GM18502 (cell line): ENCODE measurements around the gene OLFML1.
A peak's percentile ranks its signal among the peaks of the same experiment; 100 is the strongest.

ENCODE experiments used
- ATAC-seq: cut with Tn5 transposase; IDR thresholded peaks from one replicate; pipeline ENCODE4 v1.9.1; 2021; ENCODE audit warnings: mild to moderate bottlenecking; ENCODE audit not compliant: unreplicated experiment, poor library complexity

OLFML1 gene

GRCh38 chr11:7485186-7486097 is at the start of gene OLFML1:
Gene OLFML1, plus strand, starts transcription at chr11:7485506. Its CDS starts 370 bp downstream, at chr11:7485876.
- no peak for ATAC-seq

DNA sequence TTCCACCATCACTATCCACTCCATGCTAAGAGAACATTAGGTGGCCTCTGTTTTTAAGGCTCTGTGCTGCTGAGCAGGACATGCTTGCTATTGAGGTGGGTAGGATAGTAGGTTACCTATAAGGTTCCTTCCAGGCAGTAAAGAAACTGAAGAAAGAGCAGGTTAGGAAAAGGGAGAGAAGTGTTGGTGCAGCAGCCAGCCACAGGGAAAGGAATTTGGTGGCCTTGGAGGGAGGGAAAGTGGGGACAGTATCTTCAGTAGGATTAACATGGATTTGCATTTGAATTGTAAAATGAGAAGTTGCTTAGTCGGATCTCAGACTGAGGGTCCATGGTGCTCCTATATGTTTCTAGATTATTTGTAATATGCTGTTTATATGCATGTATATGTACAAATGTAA is 49.2 kb upstream of the OLFML1 start:
- no peak for ATAC-seq

- ATAC-seq, result peak; percentile 89
These were observed 48.6 kb upstream of the OLFML1 start for GRCh38 chr11:7436657-7437056.

DNA sequence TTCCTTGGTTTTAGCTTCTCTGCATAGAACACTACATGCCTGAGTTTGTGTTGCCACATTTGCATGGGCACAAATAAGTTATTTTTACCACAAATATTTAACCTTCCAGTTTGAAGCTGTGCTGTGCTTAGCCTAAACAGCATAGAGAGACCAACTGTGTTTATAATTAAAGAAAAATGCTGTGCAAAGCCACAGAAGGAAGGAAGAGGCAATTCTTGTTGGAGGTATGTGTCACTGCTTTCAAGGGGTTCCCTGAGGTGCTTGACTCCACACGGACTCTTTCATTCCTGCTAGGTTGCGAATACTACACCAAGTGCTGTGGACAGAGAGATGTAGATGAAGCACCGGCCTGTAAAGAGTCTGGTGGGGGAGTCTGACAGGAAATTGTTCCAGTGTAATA is 47.6 kb upstream of the OLFML1 start:
- ATAC-seq, result no peak

- no peak for ATAC-seq
These were observed 45.5 kb upstream of the OLFML1 start for GRCh38 chr11:7439746-7440320.

DNA sequence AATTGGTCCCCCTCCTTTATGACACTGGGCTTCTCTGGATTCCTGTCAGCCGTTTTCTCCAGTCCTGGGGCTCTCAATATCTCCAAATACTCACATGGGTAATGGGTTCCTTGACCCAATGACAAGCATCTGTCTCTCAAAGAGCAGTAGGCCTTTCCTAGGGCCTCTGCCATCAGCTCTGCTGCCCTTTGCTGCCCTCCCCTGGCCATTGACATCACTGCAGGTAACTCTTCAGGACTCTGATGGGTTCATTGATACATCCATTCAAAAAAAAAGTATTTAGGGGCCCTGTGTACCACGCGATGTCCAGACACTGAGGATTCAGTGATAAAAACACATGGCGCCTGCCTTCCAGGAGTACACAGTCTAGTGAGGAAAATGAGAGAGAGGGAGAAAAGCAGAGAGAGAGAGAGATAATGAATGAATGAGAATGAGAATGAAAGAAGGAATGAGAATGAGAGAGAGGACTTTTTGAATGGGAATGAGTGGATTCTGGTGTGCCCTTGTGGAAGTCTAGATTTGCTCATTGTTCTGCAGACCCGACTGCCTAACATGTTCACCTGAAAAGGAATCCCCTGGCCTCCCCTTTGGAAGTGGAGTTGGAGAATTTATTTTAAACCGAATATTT is 42.6 kb upstream of the OLFML1 start:
- ATAC-seq, result peak; percentile 95

GRCh38 chr11:7444091-7444981 is 41.0 kb upstream of the OLFML1 start:
- no peak for ATAC-seq

- ATAC-seq, result no peak
These were observed 39.7 kb upstream of the OLFML1 start for GRCh38 chr11:7445564-7445963.

- no peak for ATAC-seq
These were observed 37.1 kb upstream of the OLFML1 start for GRCh38 chr11:7448201-7448600.

GRCh38 chr11:7449211-7449840 is 36.0 kb upstream of the OLFML1 start:
- ATAC-seq, result no peak

- ATAC-seq, result no peak
These were observed 35.5 kb upstream of the OLFML1 start for GRCh38 chr11:7449841-7450214.

DNA sequence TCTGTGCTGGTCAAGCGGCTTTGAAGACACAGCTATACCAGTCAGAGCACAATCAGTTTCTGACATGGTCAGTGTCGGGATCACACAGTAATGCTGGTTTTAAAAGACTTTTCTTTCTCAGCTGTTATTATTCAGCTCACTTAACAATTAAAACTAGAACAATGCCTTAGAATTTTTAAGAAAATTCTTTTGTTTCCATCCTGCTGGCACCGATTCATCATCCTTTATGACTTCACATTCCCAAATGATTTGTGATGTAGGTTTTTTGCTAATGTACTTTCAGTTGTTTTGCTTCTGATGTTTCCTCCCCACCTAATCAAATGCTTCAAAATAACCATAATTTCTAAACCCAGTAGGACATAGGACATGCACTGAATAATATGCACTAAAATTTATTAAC is 34.5 kb upstream of the OLFML1 start:
- no peak for ATAC-seq

DNA sequence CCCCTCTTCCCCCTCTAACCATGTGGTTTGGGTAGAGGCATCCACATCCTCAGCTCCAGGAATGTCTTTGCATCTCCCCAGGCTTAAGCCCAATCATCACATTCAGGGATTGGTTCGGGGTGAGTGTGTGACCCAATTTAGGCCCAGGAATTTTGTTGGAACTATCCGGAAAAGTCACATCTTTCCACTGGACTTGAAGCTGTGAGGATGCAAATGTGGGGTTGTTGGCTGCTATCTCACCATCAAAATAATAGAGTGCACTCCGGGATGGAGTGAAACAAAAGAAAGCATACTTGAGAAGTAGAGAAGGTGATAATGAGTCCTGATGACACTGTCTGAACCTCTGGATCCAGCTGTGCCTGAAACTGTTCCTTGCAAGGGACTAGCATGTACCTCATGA is 33.8 kb upstream of the OLFML1 start:
- ATAC-seq, result no peak

DNA sequence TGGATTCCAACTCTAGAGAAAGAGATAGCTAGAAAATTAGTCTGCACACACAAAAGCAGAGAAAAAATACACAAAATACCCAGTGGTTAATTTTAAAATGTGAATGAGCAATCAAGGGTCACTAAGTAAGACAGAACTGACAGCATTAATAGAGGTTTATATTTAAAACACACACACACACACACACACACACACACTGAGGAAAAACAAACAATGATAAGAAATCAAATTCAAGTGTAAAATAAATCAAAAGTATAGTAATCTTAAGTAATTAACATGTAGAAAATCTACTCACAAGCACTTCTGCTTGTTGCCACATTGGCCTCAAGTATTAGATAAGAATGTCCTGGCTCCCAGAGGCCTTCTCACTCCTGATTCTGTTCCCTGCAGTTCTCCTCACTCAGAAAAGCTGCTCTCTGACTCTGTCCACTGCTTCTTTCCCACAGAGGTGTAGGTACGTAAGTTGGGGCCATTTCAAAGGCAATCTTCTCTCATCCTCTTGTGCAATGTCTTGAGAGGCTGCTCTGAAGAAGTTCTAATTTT is 33.3 kb upstream of the OLFML1 start:
- ATAC-seq, result no peak

GRCh38 chr11:7454854-7455253 is 30.5 kb upstream of the OLFML1 start:
- ATAC-seq, result no peak

GRCh38 chr11:7457211-7457610 is 28.1 kb upstream of the OLFML1 start:
- no peak for ATAC-seq

GRCh38 chr11:7462706-7463105 is 22.6 kb upstream of the OLFML1 start:
- no peak for ATAC-seq

- peak; percentile 69 for ATAC-seq
These were observed 17.7 kb upstream of the OLFML1 start for GRCh38 chr11:7467652-7468051.

DNA sequence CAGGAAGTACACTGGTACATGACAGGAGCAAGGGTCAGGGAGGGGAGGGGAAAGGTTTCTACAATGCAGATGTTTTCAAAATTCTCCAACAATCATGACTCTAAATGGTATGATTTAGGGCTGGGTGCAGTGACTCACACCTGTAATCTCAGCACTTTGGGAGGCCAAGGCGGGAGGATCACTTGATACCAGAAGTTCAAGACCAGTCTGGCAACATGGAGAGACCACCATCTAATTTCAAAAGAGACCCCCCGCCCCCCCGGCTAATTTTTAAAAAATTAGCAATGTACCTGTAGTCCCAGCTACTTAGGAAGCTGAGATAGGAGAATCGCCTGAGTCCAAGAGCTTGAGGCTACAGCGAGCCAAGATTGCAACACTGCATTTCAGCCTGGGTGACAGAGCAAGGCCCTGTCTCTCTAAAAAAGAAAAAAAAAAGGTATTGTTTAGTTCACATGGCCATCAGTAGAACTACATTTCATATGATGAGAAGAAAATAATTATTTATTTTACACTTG is 15.9 kb upstream of the OLFML1 start:
- no peak for ATAC-seq
